Measurements from ENCODE around the gene TCF15. TPM values are rescaled to one million over a fixed set of nuclear protein-coding genes. Genes with fewer than 3 reads are reported as not detected.

The TCF15 gene, protein sequence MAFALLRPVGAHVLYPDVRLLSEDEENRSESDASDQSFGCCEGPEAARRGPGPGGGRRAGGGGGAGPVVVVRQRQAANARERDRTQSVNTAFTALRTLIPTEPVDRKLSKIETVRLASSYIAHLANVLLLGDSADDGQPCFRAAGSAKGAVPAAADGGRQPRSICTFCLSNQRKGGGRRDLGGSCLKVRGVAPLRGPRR
- polyA plus RNA-seq (2013, experiment 1 of 2) = 1.1 TPM
- polyA plus RNA-seq (2013, experiment 2 of 2) = 1.7 TPM

DNA sequence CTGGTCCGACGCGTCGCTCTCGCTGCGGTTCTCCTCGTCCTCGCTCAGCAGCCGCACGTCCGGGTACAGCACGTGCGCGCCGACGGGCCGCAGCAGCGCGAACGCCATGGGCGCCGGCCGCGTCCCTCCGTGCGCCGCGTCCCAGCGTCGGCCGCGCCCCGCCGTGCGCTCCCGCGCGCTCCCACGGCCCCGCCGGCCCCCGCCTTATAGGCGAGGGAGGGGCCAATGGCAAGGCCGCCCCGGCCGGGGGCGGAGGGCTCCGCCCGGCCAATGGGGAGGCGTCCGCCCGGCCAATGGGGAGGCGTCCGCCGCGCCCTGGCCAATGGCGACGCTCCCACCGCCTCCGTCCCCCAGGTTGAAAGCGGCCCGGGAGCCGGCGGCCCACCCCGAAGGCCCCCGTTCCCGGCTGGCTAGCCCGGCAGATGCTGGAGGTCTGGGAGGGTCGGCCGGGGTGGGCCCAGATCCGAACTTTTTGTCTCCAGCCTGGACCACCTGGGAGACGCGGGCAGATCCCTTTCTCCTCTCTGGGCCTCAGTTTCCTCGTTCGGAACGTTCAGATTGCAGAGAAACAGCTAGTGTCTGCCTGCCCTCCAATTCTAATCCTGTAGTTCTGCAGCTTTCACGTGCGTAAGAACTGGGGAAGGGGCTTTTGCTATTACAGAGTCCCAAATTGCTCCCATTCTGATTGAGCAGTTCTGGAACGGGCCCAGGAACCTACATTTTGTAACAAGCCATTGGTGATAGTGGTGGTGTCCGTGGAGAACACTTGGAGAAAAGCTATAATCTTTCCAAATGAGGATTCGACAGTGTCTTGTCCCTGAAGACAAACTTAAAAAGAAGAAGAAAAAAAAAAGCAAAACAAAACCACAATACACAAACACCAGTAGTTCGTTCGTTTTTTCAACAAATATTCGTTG is at the start of gene TCF15:
TCF15 (minus strand) TSS at position 180 of the 917 bp plus-strand sequence; CDS start at position 108, 72 bp downstream.
- Histone ChIP-seq H3K4me1 (ENCODE audit: control insufficient read depth, insufficient read depth, low read length, poor library complexity, severe bottlenecking) (peaks cover 18% of the 10 kb centered on the region), H3K27ac (ENCODE audit: low read depth, low read length, severe bottlenecking) (no peak within 1 kb of the TSS), H3K4me3 (ENCODE audit: extremely low read depth, insufficient read depth, low read length, poor library complexity, severe bottlenecking) (peak within 1 kb of the TSS; percentile 35), H3K9me3 (ENCODE audit: control insufficient read depth, low read length) (no peaks in the 10 kb centered on the region), H3K36me3 (ENCODE audit: control insufficient read depth, insufficient read depth, low read length) (no peaks in the 10 kb centered on the region)
- 5 to 10% methylated on average over 65 to 76 of the region's 84 CpGs for WGBS, 2 experiments (ENCODE audit: insufficient coverage in 2 of 2)

DNA sequence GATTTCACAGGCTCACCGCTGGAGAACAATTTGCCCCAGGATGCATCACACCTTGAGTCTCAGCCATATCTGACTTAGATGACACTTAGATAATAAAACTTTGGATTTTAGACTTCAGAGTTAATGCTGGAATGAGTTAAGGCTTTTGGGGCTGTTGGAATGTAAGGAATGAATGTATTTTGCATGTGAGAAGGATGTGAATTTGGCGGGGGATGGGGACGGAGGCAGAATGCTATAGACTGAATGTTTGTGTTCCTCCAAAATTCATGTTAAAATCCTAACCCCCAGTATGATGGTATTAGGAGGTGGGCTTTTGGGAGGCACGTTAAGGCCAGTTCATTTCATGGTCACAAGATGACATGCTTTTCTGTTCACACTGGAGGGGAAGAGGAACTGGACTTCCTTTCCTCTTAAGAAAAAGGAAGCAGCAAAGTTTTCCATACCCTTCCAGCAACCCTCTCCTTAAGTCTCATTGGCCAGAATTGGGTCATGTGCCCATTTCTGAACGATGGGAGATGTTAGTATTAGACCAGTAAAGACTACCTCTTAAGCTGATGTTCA is 48.7 kb upstream of the TCF15 start:
- H3K27ac ChIP-seq (ENCODE audit: low read depth, low read length, severe bottlenecking) = no peak overlapping the region
- H3K9me3 ChIP-seq (ENCODE audit: control insufficient read depth, low read length) = no peaks in the 10 kb centered on the region
- WGBS, 2 experiments (ENCODE audit: insufficient coverage in 2 of 2) = 17% methylated on average over 3 of the region's 5 CpGs; no CpG with 5 or more reads in 1 of the 2 experiments
- no peak overlapping the region for H3K4me3 ChIP-seq (ENCODE audit: extremely low read depth, insufficient read depth, low read length, poor library complexity, severe bottlenecking)
- H3K36me3 ChIP-seq (ENCODE audit: control insufficient read depth, insufficient read depth, low read length) = no peaks in the 10 kb centered on the region
- peaks cover 40% of the 10 kb centered on the region for H3K4me1 ChIP-seq (ENCODE audit: control insufficient read depth, insufficient read depth, low read length, poor library complexity, severe bottlenecking)

DNA sequence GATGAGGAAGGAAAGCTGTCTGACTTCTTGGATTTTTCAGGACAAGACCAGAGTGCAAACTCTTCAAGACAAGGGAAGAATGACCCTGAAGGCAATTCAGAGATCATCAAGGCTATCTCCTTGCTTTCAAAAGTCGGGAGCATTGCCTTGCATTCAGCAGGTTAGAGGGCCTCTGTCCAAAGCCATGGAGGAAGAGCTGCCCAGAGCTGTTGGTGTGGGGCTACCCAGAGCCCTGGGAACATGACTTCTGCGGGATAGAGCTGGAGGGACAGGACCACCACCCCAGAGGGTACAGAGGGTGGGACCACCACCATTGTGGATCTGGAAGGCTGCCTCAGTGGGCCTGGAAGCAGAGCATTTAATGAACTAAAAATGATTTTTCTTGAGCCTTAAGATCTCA is 48.1 kb upstream of the TCF15 start:
- Histone ChIP-seq H3K27ac (ENCODE audit: low read depth, low read length, severe bottlenecking) (no peak overlapping the region), H3K9me3 (ENCODE audit: control insufficient read depth, low read length) (no peaks in the 10 kb centered on the region), H3K36me3 (ENCODE audit: control insufficient read depth, insufficient read depth, low read length) (no peaks in the 10 kb centered on the region), H3K4me1 (ENCODE audit: control insufficient read depth, insufficient read depth, low read length, poor library complexity, severe bottlenecking) (peaks cover 45% of the 10 kb centered on the region), H3K4me3 (ENCODE audit: extremely low read depth, insufficient read depth, low read length, poor library complexity, severe bottlenecking) (no peak overlapping the region)
- WGBS, 2 experiments (ENCODE audit: insufficient coverage in 2 of 2) = 25 to 34% methylated on average over 2 of the region's 2 CpGs

DNA sequence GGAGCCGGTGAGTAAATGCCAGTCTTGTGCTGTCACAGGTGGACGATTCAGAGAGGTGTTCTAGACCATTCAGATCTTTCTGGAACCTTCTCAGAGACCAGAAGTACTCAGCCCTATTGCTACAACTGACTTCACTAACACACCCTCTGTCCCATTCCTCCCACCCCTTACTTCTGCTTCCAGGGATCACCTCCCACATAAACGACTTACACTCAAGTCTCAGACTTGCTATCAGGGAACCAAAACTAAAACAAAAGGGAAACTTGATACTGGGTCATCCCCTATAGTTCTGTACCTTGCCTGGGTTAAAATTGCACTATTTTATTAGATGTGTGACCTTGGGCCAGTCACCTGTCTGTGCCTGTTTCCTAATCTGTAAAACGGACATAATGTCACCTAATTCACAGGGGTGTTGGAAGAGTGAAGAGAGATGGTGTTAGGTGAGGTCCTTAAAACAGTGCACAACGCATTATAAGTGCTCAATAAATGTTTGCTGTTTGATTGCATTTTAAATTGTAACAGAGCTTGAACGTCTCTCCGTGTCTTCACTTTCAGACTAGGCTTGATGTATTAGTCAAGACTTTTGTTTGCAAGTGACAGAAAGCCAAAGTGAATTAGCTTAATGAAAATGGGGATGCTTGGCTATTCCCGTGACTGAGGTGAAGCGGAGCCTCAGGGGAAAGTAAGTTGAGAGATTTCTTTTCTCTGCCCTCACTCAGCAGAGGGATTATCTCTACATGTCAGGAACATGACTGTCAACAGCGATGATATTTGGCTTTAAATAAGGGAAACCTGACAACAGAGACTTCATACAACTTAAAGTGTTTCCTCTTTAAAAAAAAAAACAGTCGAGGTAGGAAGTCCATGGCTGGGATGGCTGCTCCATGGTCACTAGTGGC is 45.9 kb upstream of the TCF15 start:
- Histone ChIP-seq H3K4me1 (ENCODE audit: control insufficient read depth, insufficient read depth, low read length, poor library complexity, severe bottlenecking) (peaks cover 35% of the 10 kb centered on the region), H3K9me3 (ENCODE audit: control insufficient read depth, low read length) (no peaks in the 10 kb centered on the region), H3K27ac (ENCODE audit: low read depth, low read length, severe bottlenecking) (no peak overlapping the region), H3K4me3 (ENCODE audit: extremely low read depth, insufficient read depth, low read length, poor library complexity, severe bottlenecking) (no peak overlapping the region), H3K36me3 (ENCODE audit: control insufficient read depth, insufficient read depth, low read length) (no peaks in the 10 kb centered on the region)
- WGBS, 2 experiments (ENCODE audit: insufficient coverage in 2 of 2) = 89 to 91% methylated on average over 8 to 10 of the region's 11 CpGs

DNA sequence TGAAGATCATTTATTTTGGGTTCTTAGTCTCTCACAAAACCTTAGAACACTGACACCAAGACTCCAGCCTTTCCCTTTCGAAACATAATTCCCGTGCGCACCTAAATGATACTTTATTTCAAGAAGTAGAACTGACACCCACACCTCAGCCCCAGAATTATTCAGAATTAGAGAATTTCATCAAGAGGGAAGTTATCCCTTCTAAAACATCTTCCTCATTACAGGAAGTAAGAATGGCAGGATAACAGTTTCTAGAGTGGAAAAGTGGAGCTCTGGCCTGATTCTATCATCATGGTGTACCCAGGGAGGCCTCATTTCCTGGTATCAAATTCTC is 44.3 kb upstream of the TCF15 start:
- peaks cover 11% of the 10 kb centered on the region for H3K36me3 ChIP-seq (ENCODE audit: control insufficient read depth, insufficient read depth, low read length)
- no peak overlapping the region for H3K4me3 ChIP-seq (ENCODE audit: extremely low read depth, insufficient read depth, low read length, poor library complexity, severe bottlenecking)
- H3K4me1 ChIP-seq (ENCODE audit: control insufficient read depth, insufficient read depth, low read length, poor library complexity, severe bottlenecking) = peaks cover 27% of the 10 kb centered on the region
- WGBS, 2 experiments (ENCODE audit: insufficient coverage in 2 of 2) = 90 to 100% methylated on average over 3 of the region's 3 CpGs
- no peak overlapping the region for H3K27ac ChIP-seq (ENCODE audit: low read depth, low read length, severe bottlenecking)
- no peaks in the 10 kb centered on the region for H3K9me3 ChIP-seq (ENCODE audit: control insufficient read depth, low read length)

DNA sequence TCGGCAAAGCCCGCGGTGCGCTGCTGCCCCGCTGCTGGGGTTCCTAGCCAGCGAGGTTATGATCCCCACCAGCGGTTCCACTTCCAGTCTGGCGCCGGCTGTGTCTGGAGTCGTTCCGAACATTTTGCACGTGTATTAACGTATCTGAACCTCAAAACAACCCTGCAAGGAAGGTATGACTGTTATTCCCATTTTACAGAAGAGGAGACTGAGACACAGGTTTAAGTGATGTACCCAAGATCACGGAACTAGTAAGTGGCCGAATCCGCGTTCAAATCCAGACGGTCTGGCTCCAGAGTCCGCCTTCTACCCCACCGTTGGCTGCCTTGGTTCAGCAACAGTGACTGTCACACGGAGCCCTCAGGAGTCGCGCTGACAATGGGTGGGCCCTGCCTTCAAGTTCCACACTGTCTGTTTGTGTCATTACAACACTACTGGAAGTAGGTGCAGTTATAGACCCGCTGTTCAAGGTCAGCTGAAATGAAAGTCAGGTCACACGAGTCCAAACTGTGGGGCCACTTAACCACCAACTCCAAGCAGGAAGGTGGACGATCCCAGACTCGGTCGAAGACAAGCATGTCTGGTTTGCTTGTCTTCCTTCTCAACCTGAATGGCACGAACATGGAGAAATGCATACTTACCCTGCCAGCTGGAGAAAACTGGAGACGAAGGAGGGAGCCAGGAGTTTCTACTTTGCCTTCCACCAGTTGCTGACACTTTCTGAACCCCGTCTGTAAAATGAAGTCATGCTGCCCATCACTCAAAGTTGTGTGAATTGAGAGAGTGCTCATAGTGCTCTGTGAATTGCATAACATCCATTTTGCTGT is 43.7 kb upstream of the TCF15 start:
- H3K4me3 ChIP-seq (ENCODE audit: extremely low read depth, insufficient read depth, low read length, poor library complexity, severe bottlenecking) = peak overlapping the region; percentile 54
- H3K4me1 ChIP-seq (ENCODE audit: control insufficient read depth, insufficient read depth, low read length, poor library complexity, severe bottlenecking) = peaks cover 22% of the 10 kb centered on the region
- H3K36me3 ChIP-seq (ENCODE audit: control insufficient read depth, insufficient read depth, low read length) = peaks cover 16% of the 10 kb centered on the region
- no peaks in the 10 kb centered on the region for H3K9me3 ChIP-seq (ENCODE audit: control insufficient read depth, low read length)
- WGBS, 2 experiments (ENCODE audit: insufficient coverage in 2 of 2) = 44 to 53% methylated on average over 27 to 30 of the region's 31 CpGs
- H3K27ac ChIP-seq (ENCODE audit: low read depth, low read length, severe bottlenecking) = peak overlapping the region; percentile 36

DNA sequence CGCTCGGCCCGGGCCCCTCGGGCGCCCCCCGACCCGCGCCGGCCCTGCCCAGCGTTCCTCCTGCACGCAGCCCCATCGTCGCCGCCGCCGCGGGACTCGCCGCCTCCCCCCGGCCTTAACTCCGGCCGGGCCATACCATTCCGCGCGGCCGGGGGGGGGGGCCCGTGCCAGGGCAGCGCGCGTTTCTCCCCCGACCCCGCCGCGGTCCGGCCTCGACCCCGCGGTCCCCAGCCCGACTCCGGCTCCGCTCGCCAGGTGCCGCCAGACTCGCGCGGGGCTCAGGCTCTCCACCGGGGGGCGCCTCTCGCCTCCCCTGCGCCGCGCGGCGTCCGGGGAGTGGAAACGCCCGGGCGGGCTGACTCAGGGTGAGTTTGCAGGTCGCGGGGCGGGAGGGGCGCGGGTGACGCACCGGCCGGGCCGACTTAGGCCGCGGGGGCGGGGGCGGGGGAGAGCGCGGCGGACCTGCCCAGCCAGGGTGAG is 43.0 kb upstream of the TCF15 start, which contains the start of gene SRXN1:
SRXN1 (minus strand) TSS at position 91 of the 480 bp plus-strand sequence; CDS start at position 76, 15 bp downstream.
- Histone ChIP-seq H3K4me3 (ENCODE audit: extremely low read depth, insufficient read depth, low read length, poor library complexity, severe bottlenecking) (peak within 1 kb of the TSS; percentile 54), H3K36me3 (ENCODE audit: control insufficient read depth, insufficient read depth, low read length) (peaks cover 23% of the 10 kb centered on the region), H3K4me1 (ENCODE audit: control insufficient read depth, insufficient read depth, low read length, poor library complexity, severe bottlenecking) (peaks cover 16% of the 10 kb centered on the region), H3K9me3 (ENCODE audit: control insufficient read depth, low read length) (no peaks in the 10 kb centered on the region), H3K27ac (ENCODE audit: low read depth, low read length, severe bottlenecking) (peak within 1 kb of the TSS; percentile 85)
- 0% methylated on average over 18 to 60 of the region's 74 CpGs for WGBS, 2 experiments (ENCODE audit: insufficient coverage in 2 of 2)

DNA sequence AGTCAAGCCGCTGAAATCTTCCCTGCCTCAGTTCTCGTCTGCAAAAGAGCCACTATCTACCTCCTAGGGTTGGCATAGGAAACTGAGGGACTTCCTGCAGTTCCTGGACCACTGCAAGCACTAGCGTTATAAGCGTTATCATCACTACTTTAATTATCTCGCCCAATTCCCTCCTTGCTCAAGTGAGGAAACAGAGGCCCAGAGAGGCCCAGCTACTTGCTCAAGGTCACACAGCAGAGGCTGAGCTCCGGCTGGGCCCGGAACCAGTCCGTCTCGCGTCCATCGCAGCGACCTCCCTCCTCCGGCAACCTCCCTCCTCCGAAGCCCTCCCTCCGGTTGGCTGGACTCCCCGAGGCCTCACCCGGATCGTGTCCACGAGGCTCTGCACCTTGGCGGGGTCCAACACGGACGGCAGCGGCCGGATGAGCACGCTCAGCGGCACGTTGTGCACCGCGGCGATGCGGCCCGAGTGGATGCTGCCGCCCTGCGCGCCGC is 42.6 kb upstream of the TCF15 start:
- Histone ChIP-seq H3K36me3 (ENCODE audit: control insufficient read depth, insufficient read depth, low read length) (peaks cover 28% of the 10 kb centered on the region), H3K9me3 (ENCODE audit: control insufficient read depth, low read length) (no peaks in the 10 kb centered on the region), H3K4me1 (ENCODE audit: control insufficient read depth, insufficient read depth, low read length, poor library complexity, severe bottlenecking) (peaks cover 15% of the 10 kb centered on the region), H3K4me3 (ENCODE audit: extremely low read depth, insufficient read depth, low read length, poor library complexity, severe bottlenecking) (peak overlapping the region; percentile 54), H3K27ac (ENCODE audit: low read depth, low read length, severe bottlenecking) (peak overlapping the region; percentile 85)
- WGBS, 2 experiments (ENCODE audit: insufficient coverage in 2 of 2) = 4 to 6% methylated on average over 21 to 34 of the region's 36 CpGs

DNA sequence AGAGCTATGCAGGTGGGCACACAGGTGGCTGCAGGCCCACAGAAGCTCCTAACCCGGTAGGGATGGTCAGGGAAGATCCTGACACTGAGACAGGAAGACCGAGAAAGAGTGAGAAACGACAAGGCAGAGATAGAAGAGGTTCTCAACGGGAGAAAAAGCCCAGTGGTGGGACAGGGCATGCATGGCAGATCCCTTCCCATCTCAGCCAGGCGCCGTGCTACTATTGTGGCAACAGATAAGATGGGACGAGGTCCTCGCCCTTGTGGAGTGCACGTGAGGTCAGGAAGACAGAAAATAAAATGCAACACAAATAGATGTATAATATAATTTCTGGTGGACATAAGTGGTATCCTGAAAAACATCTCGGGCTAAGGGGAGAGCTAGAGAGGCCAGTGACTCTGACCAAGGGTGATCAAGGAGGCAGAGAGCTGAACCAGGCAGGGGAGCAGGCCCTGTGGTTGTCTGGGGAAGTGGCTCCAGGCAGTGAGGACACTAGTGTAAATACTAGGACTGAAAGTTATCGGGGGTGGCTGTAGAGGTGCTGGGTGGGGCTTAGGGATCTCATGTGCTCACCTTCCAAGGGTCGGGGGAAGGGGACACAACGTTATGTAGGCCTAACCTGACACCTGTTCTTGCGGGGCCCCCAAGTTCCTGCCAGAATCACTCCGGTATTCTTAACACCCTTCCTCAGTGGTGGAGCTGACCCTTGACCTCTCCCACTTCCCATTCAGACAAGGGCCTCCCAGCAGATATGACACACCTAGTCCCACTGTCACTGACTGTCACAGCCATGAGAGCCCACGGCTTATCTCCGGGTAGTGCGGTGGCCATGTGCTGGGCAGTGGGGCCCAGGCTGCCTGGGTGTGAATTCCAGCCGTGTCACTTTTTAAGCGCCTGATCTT is 41.9 kb upstream of the TCF15 start:
- peaks cover 15% of the 10 kb centered on the region for H3K4me1 ChIP-seq (ENCODE audit: control insufficient read depth, insufficient read depth, low read length, poor library complexity, severe bottlenecking)
- no peak overlapping the region for H3K27ac ChIP-seq (ENCODE audit: low read depth, low read length, severe bottlenecking)
- no peaks in the 10 kb centered on the region for H3K9me3 ChIP-seq (ENCODE audit: control insufficient read depth, low read length)
- 66 to 68% methylated on average over 17 to 18 of the region's 20 CpGs for WGBS, 2 experiments (ENCODE audit: insufficient coverage in 2 of 2)
- peaks cover 35% of the 10 kb centered on the region for H3K36me3 ChIP-seq (ENCODE audit: control insufficient read depth, insufficient read depth, low read length)
- H3K4me3 ChIP-seq (ENCODE audit: extremely low read depth, insufficient read depth, low read length, poor library complexity, severe bottlenecking) = peak overlapping the region; percentile 54

Data from mesodermal cell (in vitro differentiated cells).